ENCODE data around the gene FKBP5. TPM values are rescaled to one million over a fixed set of nuclear protein-coding genes. Genes with fewer than 3 reads are reported as not detected.

FKBP5 gene
- total and polyA plus RNA-seq, 9 of the 15 experiments (the other 6 are each of a cell fraction or from before 2014, with no cell fraction given) = 32.7 to 151 (median 75.0) TPM

GRCh38 chr6:35737413-35738211 lies 48.9 kb upstream of the FKBP5 start (continued):
- no peak for TF ChIP-seq FOXP4 (CRISPR knock-in tag; IDR thresholded peaks at IDR 0.05; ENCODE audit: borderline replicate concordance)
- no peak for TF ChIP-seq POLR2AphosphoS2 (IDR thresholded peaks at IDR 0.05; ENCODE audit: low read length)
- TF ChIP-seq NUFIP1 (IDR thresholded peaks at IDR 0.05; ENCODE audit: partially characterized antibody) = no peak
- no peak for TF ChIP-seq POLR3G (IDR thresholded peaks at IDR 0.05; ENCODE audit: extremely low read depth, insufficient read length, insufficient replicate concordance)
- no peak for TF ChIP-seq TSC22D4 (tag; IDR thresholded peaks at IDR 0.05)
- TF ChIP-seq, protein P1, sequence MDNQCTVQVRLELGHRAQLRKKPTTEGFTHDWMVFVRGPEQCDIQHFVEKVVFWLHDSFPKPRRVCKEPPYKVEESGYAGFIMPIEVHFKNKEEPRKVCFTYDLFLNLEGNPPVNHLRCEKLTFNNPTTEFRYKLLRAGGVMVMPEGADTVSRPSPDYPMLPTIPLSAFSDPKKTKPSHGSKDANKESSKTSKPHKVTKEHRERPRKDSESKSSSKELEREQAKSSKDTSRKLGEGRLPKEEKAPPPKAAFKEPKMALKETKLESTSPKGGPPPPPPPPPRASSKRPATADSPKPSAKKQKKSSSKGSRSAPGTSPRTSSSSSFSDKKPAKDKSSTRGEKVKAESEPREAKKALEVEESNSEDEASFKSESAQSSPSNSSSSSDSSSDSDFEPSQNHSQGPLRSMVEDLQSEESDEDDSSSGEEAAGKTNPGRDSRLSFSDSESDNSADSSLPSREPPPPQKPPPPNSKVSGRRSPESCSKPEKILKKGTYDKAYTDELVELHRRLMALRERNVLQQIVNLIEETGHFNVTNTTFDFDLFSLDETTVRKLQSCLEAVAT (IDR thresholded peaks at IDR 0.05) = peak in 1 of 2 experiments; percentile 65; a peak in 1 of 4 replicates
- TF ChIP-seq SMARCC2 (IDR thresholded peaks at IDR 0.05; ENCODE audit: low read depth) = no peak
- TF ChIP-seq PRDM10 (IDR thresholded peaks at IDR 0.05; ENCODE audit: partially characterized antibody) = no peak
- TF ChIP-seq HNRNPLL (IDR thresholded peaks at IDR 0.05; ENCODE audit: low read depth, low read length, poor library complexity, severe bottlenecking) = no peak
- TF ChIP-seq HLTF (IDR thresholded peaks at IDR 0.05) = no peak
- no peak for TF ChIP-seq NFE2 (IDR thresholded peaks at IDR 0.05; ENCODE audit: low read depth)
- peak; percentile 93 for TF ChIP-seq SMC3 (conservative IDR thresholded peaks at IDR 0.05; ENCODE audit: insufficient read depth, low read depth, low read length)
- TF ChIP-seq ZEB2 (IDR thresholded peaks at IDR 0.05) = no peak
- TF ChIP-seq NCOR1 (IDR thresholded peaks at IDR 0.05) = no peak
- TF ChIP-seq, protein P2, sequence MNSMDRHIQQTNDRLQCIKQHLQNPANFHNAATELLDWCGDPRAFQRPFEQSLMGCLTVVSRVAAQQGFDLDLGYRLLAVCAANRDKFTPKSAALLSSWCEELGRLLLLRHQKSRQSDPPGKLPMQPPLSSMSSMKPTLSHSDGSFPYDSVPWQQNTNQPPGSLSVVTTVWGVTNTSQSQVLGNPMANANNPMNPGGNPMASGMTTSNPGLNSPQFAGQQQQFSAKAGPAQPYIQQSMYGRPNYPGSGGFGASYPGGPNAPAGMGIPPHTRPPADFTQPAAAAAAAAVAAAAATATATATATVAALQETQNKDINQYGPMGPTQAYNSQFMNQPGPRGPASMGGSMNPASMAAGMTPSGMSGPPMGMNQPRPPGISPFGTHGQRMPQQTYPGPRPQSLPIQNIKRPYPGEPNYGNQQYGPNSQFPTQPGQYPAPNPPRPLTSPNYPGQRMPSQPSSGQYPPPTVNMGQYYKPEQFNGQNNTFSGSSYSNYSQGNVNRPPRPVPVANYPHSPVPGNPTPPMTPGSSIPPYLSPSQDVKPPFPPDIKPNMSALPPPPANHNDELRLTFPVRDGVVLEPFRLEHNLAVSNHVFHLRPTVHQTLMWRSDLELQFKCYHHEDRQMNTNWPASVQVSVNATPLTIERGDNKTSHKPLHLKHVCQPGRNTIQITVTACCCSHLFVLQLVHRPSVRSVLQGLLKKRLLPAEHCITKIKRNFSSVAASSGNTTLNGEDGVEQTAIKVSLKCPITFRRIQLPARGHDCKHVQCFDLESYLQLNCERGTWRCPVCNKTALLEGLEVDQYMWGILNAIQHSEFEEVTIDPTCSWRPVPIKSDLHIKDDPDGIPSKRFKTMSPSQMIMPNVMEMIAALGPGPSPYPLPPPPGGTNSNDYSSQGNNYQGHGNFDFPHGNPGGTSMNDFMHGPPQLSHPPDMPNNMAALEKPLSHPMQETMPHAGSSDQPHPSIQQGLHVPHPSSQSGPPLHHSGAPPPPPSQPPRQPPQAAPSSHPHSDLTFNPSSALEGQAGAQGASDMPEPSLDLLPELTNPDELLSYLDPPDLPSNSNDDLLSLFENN (IDR thresholded peaks at IDR 0.05; ENCODE audit: low read depth in 2 of 2, low read length in 2 of 2) = no peak
- no peak for TF ChIP-seq CBFA2T2 (conservative IDR thresholded peaks at IDR 0.05)
